OCI-LY1 (cell line): ENCODE data around the gene ZNF185.

ENCODE experiments used
- CTCF ChIP-seq: fragments of 200-600 bp; sonication (generic), shearing (Covaris generic); IDR thresholded peaks from 2 replicates; pipeline ENCODE4 v1.5.1; 2017; ENCODE audit warnings: mild to moderate bottlenecking, antibody characterized with exemption, low read length, moderate library complexity, mixed read lengths
- EZH2 ChIP-seq: fragments of 200-600 bp; sonication (generic), shearing (Covaris generic); IDR thresholded peaks from 2 replicates; pipeline ENCODE4 v1.8.0; 2017; ENCODE audit warnings: borderline replicate concordance, mixed run types, mild to moderate bottlenecking, antibody characterized with exemption, low read length, moderate library complexity, mixed read lengths

- TF ChIP-seq CTCF (no peak), EZH2 (no peak)
These were observed 31.0 kb downstream of the ZNF185 start for GRCh38 chrX:152928761-152929400.
